ENCODE data around the gene MAP1B. TPM values are rescaled to one million over a fixed set of nuclear protein-coding genes. Genes with fewer than 3 reads are reported as not detected.

The MAP1B gene
- total RNA-seq, 1 donor from 2014 or later = 58.6 TPM

GRCh38 chr5:72159501-72159911 is 52.2 kb downstream of the MAP1B start:
- no peaks in the 10 kb centered on the region for H3K9me3 Mint-ChIP-seq (ENCODE audit: low read depth)
- no peaks in the 10 kb centered on the region for H3K27me3 Mint-ChIP-seq
- TF ChIP-seq, protein P1, sequence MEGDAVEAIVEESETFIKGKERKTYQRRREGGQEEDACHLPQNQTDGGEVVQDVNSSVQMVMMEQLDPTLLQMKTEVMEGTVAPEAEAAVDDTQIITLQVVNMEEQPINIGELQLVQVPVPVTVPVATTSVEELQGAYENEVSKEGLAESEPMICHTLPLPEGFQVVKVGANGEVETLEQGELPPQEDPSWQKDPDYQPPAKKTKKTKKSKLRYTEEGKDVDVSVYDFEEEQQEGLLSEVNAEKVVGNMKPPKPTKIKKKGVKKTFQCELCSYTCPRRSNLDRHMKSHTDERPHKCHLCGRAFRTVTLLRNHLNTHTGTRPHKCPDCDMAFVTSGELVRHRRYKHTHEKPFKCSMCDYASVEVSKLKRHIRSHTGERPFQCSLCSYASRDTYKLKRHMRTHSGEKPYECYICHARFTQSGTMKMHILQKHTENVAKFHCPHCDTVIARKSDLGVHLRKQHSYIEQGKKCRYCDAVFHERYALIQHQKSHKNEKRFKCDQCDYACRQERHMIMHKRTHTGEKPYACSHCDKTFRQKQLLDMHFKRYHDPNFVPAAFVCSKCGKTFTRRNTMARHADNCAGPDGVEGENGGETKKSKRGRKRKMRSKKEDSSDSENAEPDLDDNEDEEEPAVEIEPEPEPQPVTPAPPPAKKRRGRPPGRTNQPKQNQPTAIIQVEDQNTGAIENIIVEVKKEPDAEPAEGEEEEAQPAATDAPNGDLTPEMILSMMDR (IDR thresholded peaks at IDR 0.05; ENCODE audit: unreplicated experiment) = no peak
- peaks cover 8% of the 10 kb centered on the region for H3K4me1 Mint-ChIP-seq (ENCODE audit: low read depth)
- H3K36me3 Mint-ChIP-seq (ENCODE audit: insufficient read depth) = peaks cover 2% of the 10 kb centered on the region
- H3K4me3 Mint-ChIP-seq (ENCODE audit: low read depth) = no peak overlapping the region
- DNase-seq (ENCODE audit: low spot score, unreplicated experiment) = no peak
- peak overlapping the region; percentile 1 for H3K27ac Mint-ChIP-seq

DNA sequence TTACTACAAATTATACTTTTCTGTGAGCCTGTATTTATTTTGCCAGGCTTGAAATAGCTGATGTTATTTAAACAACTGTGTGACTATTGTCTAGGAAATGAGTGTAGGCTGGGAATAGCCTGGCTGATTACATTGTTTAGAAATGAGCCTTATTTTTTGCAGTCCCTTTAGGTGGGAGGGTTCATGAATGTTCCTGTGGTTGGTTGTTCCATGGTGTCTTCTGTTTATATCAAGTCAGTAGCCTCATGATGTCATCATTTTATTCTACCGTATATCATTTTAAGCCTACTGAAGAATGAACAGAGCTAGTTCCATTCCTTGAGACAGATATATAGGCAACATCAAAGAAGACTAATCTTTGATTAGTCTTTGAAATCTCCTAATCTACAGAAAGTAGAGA is 53.1 kb downstream of the MAP1B start:
- no peak overlapping the region for H3K27ac Mint-ChIP-seq
- H3K4me3 Mint-ChIP-seq (ENCODE audit: low read depth) = no peak overlapping the region
- TF ChIP-seq, protein P1 (IDR thresholded peaks at IDR 0.05; ENCODE audit: unreplicated experiment) = no peak
- H3K27me3 Mint-ChIP-seq = peaks cover 3% of the 10 kb centered on the region
- H3K9me3 Mint-ChIP-seq (ENCODE audit: low read depth) = no peaks in the 10 kb centered on the region
- H3K4me1 Mint-ChIP-seq (ENCODE audit: low read depth) = peaks cover 6% of the 10 kb centered on the region
- H3K36me3 Mint-ChIP-seq (ENCODE audit: insufficient read depth) = peaks cover 2% of the 10 kb centered on the region
- DNase-seq (ENCODE audit: low spot score, unreplicated experiment) = no peak

GRCh38 chr5:72160959-72161358 is 53.7 kb downstream of the MAP1B start:
- Mint-ChIP-seq H3K4me1 (ENCODE audit: low read depth) (peaks cover 6% of the 10 kb centered on the region), H3K4me3 (ENCODE audit: low read depth) (no peak overlapping the region), H3K27ac (no peak overlapping the region), H3K27me3 (peaks cover 4% of the 10 kb centered on the region), H3K9me3 (ENCODE audit: low read depth) (no peaks in the 10 kb centered on the region), H3K36me3 (ENCODE audit: insufficient read depth) (peaks cover 1% of the 10 kb centered on the region)
- no peak for DNase-seq (ENCODE audit: low spot score, unreplicated experiment)
- TF ChIP-seq, protein P1 (IDR thresholded peaks at IDR 0.05; ENCODE audit: unreplicated experiment) = no peak

DNA sequence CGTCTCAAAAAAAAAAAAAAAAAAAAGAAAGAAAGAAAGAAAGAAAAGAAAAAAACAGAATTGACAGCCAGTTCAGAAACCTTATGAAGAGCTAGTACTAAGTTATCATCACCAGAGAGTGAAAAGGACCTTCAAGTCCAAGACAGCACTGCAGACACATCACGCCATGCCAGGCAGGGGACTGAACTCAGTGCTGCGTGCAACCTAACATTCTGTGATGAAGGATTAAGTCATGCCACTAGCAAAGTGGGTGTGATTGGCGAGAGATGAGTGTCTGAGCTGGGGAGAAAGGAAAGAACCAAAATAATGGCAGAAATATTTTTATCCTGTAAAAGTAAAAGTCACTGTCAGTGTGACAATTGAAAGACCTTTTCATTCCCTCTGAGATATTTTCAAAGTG is 54.7 kb downstream of the MAP1B start:
- H3K9me3 Mint-ChIP-seq (ENCODE audit: low read depth) = no peaks in the 10 kb centered on the region
- peaks cover 2% of the 10 kb centered on the region for H3K36me3 Mint-ChIP-seq (ENCODE audit: insufficient read depth)
- no peak overlapping the region for H3K27ac Mint-ChIP-seq
- H3K4me3 Mint-ChIP-seq (ENCODE audit: low read depth) = no peak overlapping the region
- TF ChIP-seq, protein P1 (IDR thresholded peaks at IDR 0.05; ENCODE audit: unreplicated experiment) = no peak
- peaks cover 14% of the 10 kb centered on the region for H3K27me3 Mint-ChIP-seq
- no peak for DNase-seq (ENCODE audit: low spot score, unreplicated experiment)
- peaks cover 12% of the 10 kb centered on the region for H3K4me1 Mint-ChIP-seq (ENCODE audit: low read depth)

GRCh38 chr5:72163349-72163983 is 56.2 kb downstream of the MAP1B start:
- peaks cover 21% of the 10 kb centered on the region for H3K4me1 Mint-ChIP-seq (ENCODE audit: low read depth)
- no peak for DNase-seq (ENCODE audit: low spot score, unreplicated experiment)
- no peak overlapping the region for H3K27ac Mint-ChIP-seq
- H3K27me3 Mint-ChIP-seq = peaks cover 19% of the 10 kb centered on the region
- TF ChIP-seq, protein P1 (IDR thresholded peaks at IDR 0.05; ENCODE audit: unreplicated experiment) = no peak
- no peaks in the 10 kb centered on the region for H3K9me3 Mint-ChIP-seq (ENCODE audit: low read depth)
- H3K36me3 Mint-ChIP-seq (ENCODE audit: insufficient read depth) = peaks cover 2% of the 10 kb centered on the region
- no peak overlapping the region for H3K4me3 Mint-ChIP-seq (ENCODE audit: low read depth)

Data from progenitor cell of endocrine pancreas (in vitro differentiated cells).